H9 (cell line): ENCODE results near the gene ASGR1. TPM values are rescaled to one million over a fixed set of nuclear protein-coding genes. Genes with fewer than 3 reads are reported as not detected.

Experiments used
- DNase-seq: peaks from one replicate; pipeline ENCODE4 v3.0.0-alpha.2; 2017
- H2AFZ ChIP-seq: one replicate; pipeline ENCODE4 v1.6.1; 2013; ENCODE audit warnings: mild to moderate bottlenecking, low read length, control low read depth, moderate library complexity
- H2AK5ac ChIP-seq: 2 replicates; pipeline ENCODE4 v1.6.1; 2013; ENCODE audit warnings: low read length, control low read depth, mixed read lengths; ENCODE audit not compliant: insufficient read length
- H2BK120ac ChIP-seq: one replicate; pipeline ENCODE4 v1.6.1; 2013; ENCODE audit warnings: low read depth, mild to moderate bottlenecking, low read length, control low read depth, inconsistent platforms; ENCODE audit not compliant: poor library complexity, severe bottlenecking
- H2BK12ac ChIP-seq: 2 replicates; pipeline ENCODE4 v1.6.1; 2013; ENCODE audit warnings: low read length, control low read depth, mixed read lengths, low read depth; ENCODE audit not compliant: insufficient read length
- H2BK15ac ChIP-seq: 2 replicates; pipeline ENCODE4 v1.6.1; 2013; ENCODE audit warnings: low read depth, low read length, control low read depth
- H2BK20ac ChIP-seq: one replicate; pipeline ENCODE4 v1.6.1; 2013; ENCODE audit warnings: low read depth, mild to moderate bottlenecking, low read length, control low read depth, inconsistent platforms; ENCODE audit not compliant: poor library complexity, severe bottlenecking
- H2BK5ac ChIP-seq: 2 replicates; pipeline ENCODE4 v1.6.1; 2013; ENCODE audit warnings: low read length, control low read depth, mixed read lengths; ENCODE audit not compliant: insufficient read length
- H3K14ac ChIP-seq: 2 replicates; pipeline ENCODE4 v1.6.1; 2013; ENCODE audit warnings: low read length, control low read depth; ENCODE audit not compliant: insufficient read depth
- H3K18ac ChIP-seq: 2 replicates; pipeline ENCODE4 v1.6.1; 2013; ENCODE audit warnings: low read depth, mild to moderate bottlenecking, mixed read lengths, low read length, control low read depth; ENCODE audit not compliant: insufficient read length
- H3K23ac ChIP-seq: 2 replicates; pipeline ENCODE4 v1.6.1; 2013; ENCODE audit warnings: low read length, control low read depth, mixed read lengths, low read depth; ENCODE audit not compliant: insufficient read length
- H3K23me2 ChIP-seq: 2 replicates; pipeline ENCODE4 v1.6.1; 2013; ENCODE audit warnings: low read depth, mild to moderate bottlenecking, mixed read lengths, low read length, control low read depth; ENCODE audit not compliant: insufficient read length, poor library complexity, severe bottlenecking
- H3K27ac ChIP-seq: 2 replicates; pipeline ENCODE4 v1.5.1; 2013; ENCODE audit warnings: low read length, control low read depth, mixed read lengths, low read depth; ENCODE audit not compliant: insufficient read length
- H3K27me3 ChIP-seq: 2 replicates; pipeline ENCODE4 v1.6.1; 2013; ENCODE audit warnings: low read length, control low read depth, inconsistent platforms; ENCODE audit not compliant: insufficient read depth
- H3K4ac ChIP-seq: 2 replicates; pipeline ENCODE4 v1.6.1; 2013; ENCODE audit warnings: low read depth, mild to moderate bottlenecking, control low read depth, inconsistent platforms, low read length, moderate library complexity
- H3K4me1 ChIP-seq: 2 replicates; pipeline ENCODE4 v1.6.1; 2013; ENCODE audit warnings: low read length, control low read depth, inconsistent platforms; ENCODE audit not compliant: insufficient read depth
- H3K4me2 ChIP-seq: 2 replicates; pipeline ENCODE4 v1.6.1; 2013; ENCODE audit warnings: low read length, control low read depth, mixed read lengths; ENCODE audit not compliant: insufficient read length, insufficient read depth
- H3K56ac ChIP-seq: 2 replicates; pipeline ENCODE4 v1.6.1; 2013; ENCODE audit warnings: low read depth, mild to moderate bottlenecking, mixed read lengths, low read length, control low read depth; ENCODE audit not compliant: insufficient read length
- H3K79me1 ChIP-seq: 2 replicates; pipeline ENCODE4 v1.6.1; 2013; ENCODE audit warnings: low read depth, mild to moderate bottlenecking, moderate library complexity, low read length, control low read depth, inconsistent platforms; ENCODE audit not compliant: insufficient read depth, poor library complexity, severe bottlenecking
- H3K79me2 ChIP-seq: 2 replicates; pipeline ENCODE4 v1.6.1; 2013; ENCODE audit warnings: low read length, control low read depth, inconsistent platforms; ENCODE audit not compliant: insufficient read depth
- H3K9ac ChIP-seq: 2 replicates; pipeline ENCODE4 v1.6.1; 2013; ENCODE audit warnings: low read length, control low read depth, mixed read lengths; ENCODE audit not compliant: insufficient read length; ENCODE audit errors: extremely low read depth
- H3K9me3 ChIP-seq: one replicate; pipeline ENCODE4 v1.6.1; 2013; ENCODE audit warnings: low read depth, low read length, inconsistent platforms; ENCODE audit not compliant: control insufficient read depth
- H3T11ph ChIP-seq: one replicate; pipeline ENCODE4 v1.6.1; 2013; ENCODE audit warnings: mild to moderate bottlenecking, low read length, control low read depth, inconsistent platforms
- H4K20me1 ChIP-seq: one replicate; pipeline ENCODE4 v1.6.1; 2013; ENCODE audit not compliant: control insufficient read depth, insufficient read length, insufficient read depth
- H4K5ac ChIP-seq: 2 replicates; pipeline ENCODE4 v1.6.1; 2013; ENCODE audit warnings: low read depth, mild to moderate bottlenecking, mixed read lengths, low read length, control low read depth; ENCODE audit not compliant: insufficient read length
- H4K8ac ChIP-seq: replicated peaks from 2 replicates; pipeline ENCODE4 v1.6.1; 2013; ENCODE audit warnings: low read length, control low read depth, mixed read lengths, low read depth; ENCODE audit not compliant: insufficient read length
- H4K91ac ChIP-seq: 2 replicates; pipeline ENCODE4 v1.6.1; 2013; ENCODE audit warnings: low read depth, mild to moderate bottlenecking, moderate library complexity, mixed read lengths, low read length, control low read depth; ENCODE audit not compliant: insufficient read length
- H3K27ac Mint-ChIP-seq, 3 experiments: 2 replicates in 2 of 3; 3 replicates in 1 of 3; pipeline ENCODE4 v1.8.0; 2020 to 2021; ENCODE audit warnings: mixed read lengths in 3 of 3, mild to moderate bottlenecking in 1 of 3, moderate library complexity in 1 of 3
- H3K27me3 Mint-ChIP-seq: 2 replicates; pipeline ENCODE4 v1.8.0; 2021; ENCODE audit warnings: low read depth, mild to moderate bottlenecking, moderate library complexity, mixed read lengths
- H3K36me3 Mint-ChIP-seq, 3 experiments: 2 replicates in 2 of 3; 3 replicates in 1 of 3; pipeline ENCODE4 v1.8.0; 2020 to 2021; ENCODE audit warnings: low read depth in 3 of 3, mixed read lengths in 3 of 3; ENCODE audit not compliant: insufficient read depth in 1 of 3
- H3K4me1 Mint-ChIP-seq, 2 experiments: 2 replicates each; pipeline ENCODE4 v1.8.0; 2020; ENCODE audit warnings: mixed read lengths in 2 of 2
- H3K4me3 Mint-ChIP-seq, 2 experiments: 2 replicates in 1 of 2; 3 replicates in 1 of 2; pipeline ENCODE4 v1.8.0; 2020 to 2021; ENCODE audit warnings: mild to moderate bottlenecking in 2 of 2, mixed read lengths in 2 of 2, moderate library complexity in 1 of 2
- H3K9me3 Mint-ChIP-seq, 2 experiments: 2 replicates in 1 of 2; 3 replicates in 1 of 2; pipeline ENCODE4 v1.8.0; 2020; ENCODE audit warnings: mild to moderate bottlenecking in 2 of 2, mixed read lengths in 2 of 2, moderate library complexity in 1 of 2
- CTCF ChIP-seq: fragments of 200-600 bp; sonication (generic); conservative IDR thresholded peaks from 3 replicates; pipeline ENCODE4 v1.8.0; 2021; ENCODE audit warnings: antibody characterized with exemption, mild to moderate bottlenecking
- WGBS: extraction: QIAGEN DNeasy Blood & Tissue Kit; methylation state at CpG from one replicate; pipeline ENCODE4 v1.1.7; 2013; ENCODE audit warnings: missing lambda C conversion rate, low lambda C conversion rate, mixed read lengths; ENCODE audit not compliant: insufficient read length; ENCODE audit errors: extremely low coverage; 5-methylcytosine and 5-hydroxymethylcytosine counted together
- total RNA-seq: library from RNA; stranded (reverse); gene quantifications from 2 replicates; pipeline ENCODE4 v1.2.1, GENCODE V29; 2021

ASGR1 gene
- total RNA-seq, 1 experiment from 2014 or later: 5.9 TPM

DNA sequence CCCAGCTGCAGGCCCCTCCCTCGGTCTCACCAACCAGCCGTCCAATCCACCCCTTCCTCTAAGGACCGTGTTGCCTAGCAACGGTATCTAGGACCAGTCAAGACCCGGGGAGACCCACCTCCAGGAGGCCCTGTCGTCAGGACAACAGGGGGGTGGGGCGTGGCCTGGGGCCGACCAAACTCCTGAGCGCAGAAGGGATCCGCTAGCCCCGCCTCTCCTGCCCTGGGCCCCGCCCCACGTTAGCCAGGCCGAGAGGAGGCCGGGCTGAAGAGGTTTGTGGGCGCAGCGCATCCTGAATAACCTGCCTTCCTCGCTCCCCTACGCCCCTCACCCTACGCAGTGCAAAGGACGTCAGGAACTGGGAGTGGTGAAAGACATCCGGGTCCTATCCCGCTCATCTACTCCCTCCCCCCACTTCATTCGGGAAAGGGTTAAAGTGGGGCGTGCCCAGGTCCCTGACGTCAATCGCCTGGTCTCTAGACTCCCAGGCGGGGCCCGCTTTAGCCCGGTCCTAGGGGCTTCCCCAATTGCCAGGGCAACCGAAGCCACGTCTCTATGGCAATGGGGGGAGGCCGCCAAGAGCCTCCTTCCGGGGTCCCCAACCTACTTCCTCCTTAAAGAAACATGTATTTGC is 25.8 kb upstream of the ASGR1 start:
- no peak overlapping the region for H3K27ac ChIP-seq

More for the DNA sequence above, 25.8 kb upstream of the ASGR1 start:
- Histone ChIP-seq H3K9me3 (no peaks in the 10 kb centered on the region), H3K27me3 (no peaks in the 10 kb centered on the region), H3T11ph (no peak overlapping the region), H3K56ac (no peak overlapping the region), H2BK5ac (no peak overlapping the region), H4K20me1 (no peaks in the 10 kb centered on the region), H3K23me2 (peaks cover 5% of the 10 kb centered on the region), H2AK5ac (no peak overlapping the region), H3K79me2 (no peaks in the 10 kb centered on the region), H3K23ac (no peak overlapping the region), H2BK12ac (no peak overlapping the region), H2AFZ (no peak overlapping the region), H3K4ac (no peak overlapping the region), H3K4me1 (peaks cover 9% of the 10 kb centered on the region; the same call in 1 of the 2 replicates), H4K91ac (no peak overlapping the region), H2BK120ac (no peak overlapping the region), H3K4me2 (peak overlapping the region; percentile 63), H3K9ac (no peak overlapping the region), H2BK20ac (no peak overlapping the region), H3K14ac (peak overlapping the region; percentile 81; the same call in 1 of the 2 replicates), H2BK15ac (no peak overlapping the region), H4K8ac (no peak overlapping the region), H4K5ac (no peak overlapping the region), H3K18ac (peak overlapping the region; percentile 41), H3K79me1 (no peaks in the 10 kb centered on the region)
- Mint-ChIP-seq H3K36me3 (peaks cover 20 to 37% (median 26%) of the 10 kb centered on the region in 3 experiments), H3K27me3 (no peaks in the 10 kb centered on the region; the same call in none of the 2 replicates), H3K9me3 (no peaks in the 10 kb centered on the region), H3K4me1 (peaks cover 28 to 50% of the 10 kb centered on the region in 2 experiments), H3K27ac (peak overlapping the region; percentile 70 to 97 (median 97); a peak in 6 of 7 replicates), H3K4me3 (peak overlapping the region; percentile 66 to 83)
- TF ChIP-seq CTCF: no peak
- WGBS: no CpG with 5 or more reads among the region's 34 CpGs
- DNase-seq: peak; percentile 99
